ENCODE data around the gene CEMIP.

CEMIP gene

DNA sequence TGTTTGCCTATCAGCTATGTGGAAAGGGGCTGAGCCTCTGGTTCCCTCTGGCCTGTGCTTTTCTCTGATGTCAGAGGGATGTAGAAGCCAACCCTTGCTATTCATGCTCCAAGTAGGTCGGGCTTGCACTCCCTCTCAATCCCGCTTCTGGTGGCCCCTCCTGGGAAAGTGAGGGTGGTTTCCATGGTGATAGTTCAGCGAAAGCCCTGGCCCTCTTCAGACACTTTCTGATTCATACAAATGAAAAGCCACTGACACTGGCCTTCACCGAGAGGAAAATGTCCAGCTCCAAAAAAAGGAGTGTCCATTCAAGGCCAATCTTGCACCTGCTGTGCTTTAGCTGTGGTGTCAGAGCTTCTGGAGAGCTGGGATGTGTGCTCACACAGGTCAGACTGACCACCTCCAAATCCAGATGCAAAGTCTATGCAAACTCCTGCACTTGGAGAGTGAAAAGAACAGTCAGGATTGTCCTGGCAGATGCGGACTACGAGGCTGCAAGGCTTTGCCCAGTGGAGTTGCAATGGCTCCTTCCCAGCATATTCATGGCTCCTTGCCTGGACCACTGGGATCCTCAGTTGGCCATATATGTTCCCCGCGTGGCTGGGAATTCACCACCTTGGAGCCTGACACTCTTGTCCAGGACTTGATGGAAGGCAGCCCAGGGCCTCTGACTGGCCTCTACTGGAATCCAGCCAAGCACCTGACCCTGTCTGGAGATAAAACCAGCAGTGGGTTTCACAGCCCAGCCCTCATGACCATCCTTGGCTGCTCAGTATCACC is 96.6 kb downstream of the CEMIP start:
- TF ChIP-seq BHLHE40 (IDR thresholded peaks at IDR 0.05; ENCODE audit: borderline replicate concordance) = no peak
- TF ChIP-seq SP1 (IDR thresholded peaks at IDR 0.05) = no peak
- no peak for TF ChIP-seq PKNOX1 (IDR thresholded peaks at IDR 0.05)
- no peak for TF ChIP-seq LEF1 (IDR thresholded peaks at IDR 0.05; ENCODE audit: borderline replicate concordance)
- TF ChIP-seq FOXK2 (IDR thresholded peaks at IDR 0.05) = no peak
- TF ChIP-seq ARNT (IDR thresholded peaks at IDR 0.05) = no peak
- TF ChIP-seq CTBP1 (IDR thresholded peaks at IDR 0.05; ENCODE audit: borderline replicate concordance) = no peak
- no peak for TF ChIP-seq NFRKB (IDR thresholded peaks at IDR 0.05)
- TF ChIP-seq FOXM1 (IDR thresholded peaks at IDR 0.05; ENCODE audit: borderline replicate concordance) = no peak
- TF ChIP-seq SUZ12 (IDR thresholded peaks at IDR 0.05) = no peak
- no peak for TF ChIP-seq ELF4 (IDR thresholded peaks at IDR 0.05)
- no peak for TF ChIP-seq TARDBP (IDR thresholded peaks at IDR 0.05)
- no peak for TF ChIP-seq ZNF384 (IDR thresholded peaks at IDR 0.05)
- no peak for TF ChIP-seq HDGF (IDR thresholded peaks at IDR 0.05; ENCODE audit: borderline replicate concordance)
- POLR2A ChIA-PET = no interaction called here
- no peak for DNase-seq (ENCODE audit: extremely low spot score)
- CTCF ChIA-PET = no interaction called here

GRCh38 chr15:80876348-80876674 is 97.1 kb downstream of the CEMIP start:
- no peak for DNase-seq (ENCODE audit: extremely low spot score)
- no peak for TF ChIP-seq L3MBTL2 (conservative IDR thresholded peaks at IDR 0.05)
- TF ChIP-seq NFRKB (IDR thresholded peaks at IDR 0.05) = no peak
- no peak for TF ChIP-seq CTBP1 (IDR thresholded peaks at IDR 0.05; ENCODE audit: borderline replicate concordance)
- no peak for TF ChIP-seq ELF4 (IDR thresholded peaks at IDR 0.05)
- no peak for TF ChIP-seq SUZ12 (IDR thresholded peaks at IDR 0.05)
- TF ChIP-seq FOXK2 (IDR thresholded peaks at IDR 0.05) = no peak
- TF ChIP-seq ARNT (IDR thresholded peaks at IDR 0.05) = no peak
- TF ChIP-seq FOXM1 (IDR thresholded peaks at IDR 0.05; ENCODE audit: borderline replicate concordance) = no peak
- TF ChIP-seq PKNOX1 (IDR thresholded peaks at IDR 0.05) = no peak
- no peak for TF ChIP-seq FOXA1 (IDR thresholded peaks at IDR 0.05)
- TF ChIP-seq HDGF (IDR thresholded peaks at IDR 0.05; ENCODE audit: borderline replicate concordance) = no peak
- no peak for TF ChIP-seq ZNF384 (IDR thresholded peaks at IDR 0.05)
- TF ChIP-seq SP1 (IDR thresholded peaks at IDR 0.05) = no peak
- TF ChIP-seq BHLHE40 (IDR thresholded peaks at IDR 0.05; ENCODE audit: borderline replicate concordance) = no peak
- no peak for TF ChIP-seq TARDBP (IDR thresholded peaks at IDR 0.05)
- no peak for TF ChIP-seq LEF1 (IDR thresholded peaks at IDR 0.05; ENCODE audit: borderline replicate concordance)
- POLR2A ChIA-PET = interaction anchor here (0.7 to 1.2 kb wide), 2 partner anchors 10 to 11 kb away, joined by 3 to 4 read pairs; no protein-coding TSS in a partner anchor
- CTCF ChIA-PET = no interaction called here

- ChIA-PET CTCF (interaction anchor here (1.0 kb wide), 1 partner anchor 12 kb away, joined by 5 read pairs; no protein-coding TSS in a partner anchor), POLR2A (interaction anchor here (0.7 kb wide), 2 partner anchors 34 to 228 kb away, joined by 3 read pairs; no protein-coding TSS in a partner anchor)
- no peak for TF ChIP-seq SUZ12 (IDR thresholded peaks at IDR 0.05)
- TF ChIP-seq ZNF384 (IDR thresholded peaks at IDR 0.05) = no peak
- TF ChIP-seq LEF1 (IDR thresholded peaks at IDR 0.05; ENCODE audit: borderline replicate concordance) = no peak
- TF ChIP-seq NFRKB (IDR thresholded peaks at IDR 0.05) = no peak
- no peak for TF ChIP-seq L3MBTL2 (conservative IDR thresholded peaks at IDR 0.05)
- no peak for TF ChIP-seq CTBP1 (IDR thresholded peaks at IDR 0.05; ENCODE audit: borderline replicate concordance)
- TF ChIP-seq PKNOX1 (IDR thresholded peaks at IDR 0.05) = no peak
- TF ChIP-seq HDGF (IDR thresholded peaks at IDR 0.05; ENCODE audit: borderline replicate concordance) = no peak
- TF ChIP-seq FOXM1 (IDR thresholded peaks at IDR 0.05; ENCODE audit: borderline replicate concordance) = no peak
- no peak for TF ChIP-seq FOXA1 (IDR thresholded peaks at IDR 0.05)
Observed at GRCh38 chr15:80878242-80878866, 99.2 kb downstream of the CEMIP start.

GRCh38 chr15:80878867-80879250 is 99.7 kb downstream of the CEMIP start:
- no peak for TF ChIP-seq FOXK2 (IDR thresholded peaks at IDR 0.05)
- TF ChIP-seq CTBP1 (IDR thresholded peaks at IDR 0.05; ENCODE audit: borderline replicate concordance) = no peak
- TF ChIP-seq ZNF384 (IDR thresholded peaks at IDR 0.05) = no peak
- no peak for TF ChIP-seq ELF4 (IDR thresholded peaks at IDR 0.05)
- no peak for DNase-seq (ENCODE audit: extremely low spot score)
- POLR2A ChIA-PET = no interaction called here
- CTCF ChIA-PET = interaction anchor here (1.0 kb wide), 1 partner anchor 12 kb away, joined by 5 read pairs; no protein-coding TSS in a partner anchor

More at GRCh38 chr15:80878242-80878866, 99.2 kb downstream of the CEMIP start:
- DNase-seq (ENCODE audit: extremely low spot score) = no peak

DNA sequence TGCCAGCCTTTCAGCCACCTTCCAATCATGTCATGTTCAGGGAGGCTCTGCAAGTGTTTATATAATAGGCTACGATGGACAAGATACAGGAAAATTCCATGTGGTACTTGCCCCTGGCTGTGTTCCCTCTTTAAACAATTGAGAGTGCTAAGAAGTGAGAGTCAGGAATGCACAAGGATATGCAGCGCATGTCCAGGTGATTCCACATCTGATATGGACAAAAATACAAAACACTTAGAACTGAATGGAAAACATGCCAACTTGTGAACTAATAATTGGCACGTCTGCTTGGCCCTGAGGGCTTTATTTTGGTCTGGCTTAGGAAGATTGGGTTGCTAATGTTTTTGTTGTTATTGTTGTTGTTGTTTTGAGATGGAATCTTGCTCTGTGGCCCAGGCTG is 100.9 kb downstream of the CEMIP start:
- POLR2A ChIA-PET = no interaction called here
- no peak for TF ChIP-seq PKNOX1 (IDR thresholded peaks at IDR 0.05)
- TF ChIP-seq SUZ12 (IDR thresholded peaks at IDR 0.05) = no peak
- TF ChIP-seq FOXM1 (IDR thresholded peaks at IDR 0.05; ENCODE audit: borderline replicate concordance) = no peak
- TF ChIP-seq ELF4 (IDR thresholded peaks at IDR 0.05) = no peak
- no peak for TF ChIP-seq ARNT (IDR thresholded peaks at IDR 0.05)
- TF ChIP-seq HDGF (IDR thresholded peaks at IDR 0.05; ENCODE audit: borderline replicate concordance) = no peak
- CTCF ChIA-PET = interaction anchor here (0.5 to 1.5 kb wide), 2 partner anchors 10 to 13 kb away, joined by 3 read pairs; no protein-coding TSS in a partner anchor
- no peak for DNase-seq (ENCODE audit: extremely low spot score)
